GM12801 (cell line): Measurements from ENCODE around the gene TMEM134.

Experiments
- CTCF ChIP-seq: IDR thresholded peaks from one replicate; pipeline ENCODE4 v1.5.1; 2011; ENCODE audit warnings: control low read depth; ENCODE audit not compliant: insufficient read length; ENCODE audit errors: extremely low read depth

TMEM134 gene

DNA sequence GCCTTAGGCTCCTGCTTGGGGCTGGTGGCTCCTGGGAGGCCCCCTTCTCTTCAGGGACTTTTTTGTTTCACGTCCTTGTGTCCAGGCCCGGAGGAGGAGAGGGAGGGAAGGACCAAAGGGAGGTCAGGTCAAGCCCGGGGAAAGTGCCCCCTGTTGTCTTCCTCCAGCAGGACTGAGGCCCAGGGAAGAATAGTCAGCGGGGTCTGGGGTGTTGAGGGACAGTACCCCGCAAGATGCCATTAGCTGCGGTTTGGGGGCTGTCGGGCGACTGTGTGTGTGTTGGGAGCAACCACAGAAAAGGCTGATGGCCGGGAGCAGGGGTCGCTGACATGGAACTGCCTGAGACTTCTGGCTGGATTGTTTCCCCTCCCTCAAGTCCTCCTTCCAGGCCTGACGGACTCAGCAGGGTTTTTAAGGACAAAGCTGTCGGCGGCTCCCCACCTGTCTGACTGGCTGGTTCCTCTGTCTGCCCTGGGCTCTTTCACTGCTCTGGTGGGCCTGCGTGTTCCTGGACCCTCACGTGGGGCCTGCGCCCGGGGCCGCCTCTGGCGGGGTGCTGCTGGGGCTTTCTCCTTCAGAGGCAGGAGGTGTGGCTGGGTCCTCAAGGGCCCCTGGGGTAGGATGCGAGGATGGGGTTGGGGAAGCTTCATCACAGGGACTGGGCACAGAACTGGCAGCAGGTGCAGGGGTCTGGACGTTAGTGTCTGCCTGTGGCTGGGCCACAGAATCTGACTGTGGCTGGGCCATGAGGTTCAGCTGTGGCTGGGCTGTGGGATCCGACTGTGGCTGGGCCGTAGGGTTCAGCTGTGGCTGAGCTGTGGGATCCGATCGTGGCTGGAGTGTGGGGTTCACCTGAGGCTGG lies 18.0 kb downstream of the TMEM134 start:
- TF ChIP-seq CTCF = no peak

- no peak for TF ChIP-seq CTCF
Observed at GRCh38 chr11:67449116-67449844, 19.8 kb downstream of the TMEM134 start.

DNA sequence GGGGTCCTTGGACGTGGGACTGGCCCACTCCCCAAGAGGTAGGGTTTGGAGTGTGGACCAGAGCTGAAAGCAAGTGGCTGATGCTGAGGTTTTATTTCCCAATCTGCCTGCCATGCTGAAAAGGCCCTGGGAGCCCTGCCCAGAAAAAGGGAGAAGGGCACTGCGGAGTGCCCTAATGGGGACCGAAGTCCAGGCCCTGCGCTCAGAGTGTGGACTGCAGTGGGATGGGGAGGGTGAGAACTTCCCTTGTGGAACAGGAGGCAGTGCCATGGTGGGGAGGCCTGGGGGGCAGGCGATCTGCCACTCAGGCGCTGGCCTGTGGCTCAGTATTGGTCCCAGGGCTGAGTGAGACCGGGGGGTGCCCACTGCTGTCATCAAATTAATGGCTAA lies 20.8 kb downstream of the TMEM134 start:
- TF ChIP-seq CTCF = no peak

- no peak for TF ChIP-seq CTCF
Observed at GRCh38 chr11:67445515-67445914, 23.5 kb downstream of the TMEM134 start.

DNA sequence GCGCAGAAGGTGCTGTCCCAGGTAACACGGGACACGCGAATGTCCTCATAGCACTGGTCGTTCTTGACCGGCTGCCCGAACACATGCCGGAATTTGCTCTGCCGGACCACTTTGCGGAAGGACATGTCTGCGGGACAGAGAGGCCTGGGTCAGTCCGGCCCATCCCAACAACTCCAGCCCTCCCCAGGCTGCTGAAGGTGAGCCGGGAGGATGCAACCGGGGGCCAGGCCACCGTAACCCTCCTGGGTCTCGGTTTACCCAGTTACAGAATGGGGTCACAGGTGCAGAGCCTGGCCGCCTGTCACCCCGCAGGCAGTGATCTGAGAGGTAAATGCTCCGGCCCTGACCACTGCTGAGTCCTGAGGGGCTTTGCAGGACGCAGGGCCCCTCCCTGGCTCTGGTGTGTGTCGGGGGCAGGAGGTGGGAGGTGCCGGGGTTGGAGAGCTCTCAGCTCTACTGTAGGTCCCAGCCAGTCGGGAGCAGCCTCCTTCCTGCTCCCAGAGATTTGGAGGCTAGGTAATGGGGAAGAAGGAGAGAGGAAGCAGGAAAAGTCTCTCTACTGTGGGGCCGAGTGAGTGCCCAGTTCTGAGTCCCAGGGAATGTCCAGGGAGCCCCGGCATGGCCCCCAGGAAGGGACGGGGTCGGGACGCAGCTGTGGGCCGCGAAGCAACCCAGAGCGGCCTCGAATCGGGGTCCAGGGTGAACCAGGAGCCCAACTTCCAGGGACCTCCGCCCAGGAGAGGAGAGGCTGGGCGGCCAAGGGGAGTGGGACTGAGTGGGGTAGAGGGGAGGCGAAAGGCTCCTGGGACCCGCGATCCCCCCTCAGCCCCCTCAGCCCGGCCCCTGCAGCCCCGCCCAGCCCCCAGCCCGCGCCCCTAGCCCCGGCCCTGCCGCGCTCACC lies 26.3 kb downstream of the TMEM134 start:
- no peak for TF ChIP-seq CTCF

DNA sequence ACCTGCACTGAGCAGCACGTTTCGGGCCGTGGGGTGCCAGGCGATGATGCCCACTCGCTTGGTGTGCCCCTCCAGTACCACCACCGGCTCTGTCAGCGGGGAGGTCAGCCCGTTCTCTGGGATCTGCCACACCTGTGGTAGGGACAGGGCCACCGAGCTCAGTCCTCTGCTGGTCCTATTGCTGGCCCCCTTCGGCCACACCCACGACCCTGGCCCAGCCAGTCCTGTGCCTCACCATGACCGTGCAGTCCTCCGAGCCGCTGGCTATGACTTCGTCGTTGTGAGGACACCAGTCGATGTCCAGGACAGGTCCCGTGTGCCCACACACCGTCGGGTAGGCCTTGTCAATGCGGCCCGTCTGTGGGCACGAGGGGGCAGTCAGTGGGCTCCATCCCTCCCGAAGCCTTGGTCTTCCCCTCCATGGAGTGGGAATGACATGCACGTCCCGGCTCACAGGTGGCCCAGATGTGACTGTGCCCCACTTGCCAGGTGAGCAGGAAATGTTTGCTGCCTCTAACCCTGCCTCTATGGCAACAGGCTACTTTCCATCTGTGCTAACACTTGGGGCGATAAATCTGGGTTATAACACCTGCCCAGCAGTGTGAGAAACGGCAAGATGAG lies 27.2 kb downstream of the TMEM134 start:
- TF ChIP-seq CTCF = no peak

GRCh38 chr11:67441098-67441563 lies 27.9 kb downstream of the TMEM134 start:
- TF ChIP-seq CTCF = no peak
